NCI-H82 treated with DMSO at 0.1 percent for 48 hours (cell line): ENCODE measurements around the gene THRSP.
"Not testable (repeated sequence)": the region's sequence is repeated elsewhere in the genome, so short reads cannot be mapped to it uniquely, and the experiment has no call there.

Experiments
- DNase-seq: peaks from one replicate; lab custom pipeline; 2025; ENCODE audit not compliant: unreplicated experiment; lab: John Stamatoyannopoulos, UW

The THRSP gene

DNA sequence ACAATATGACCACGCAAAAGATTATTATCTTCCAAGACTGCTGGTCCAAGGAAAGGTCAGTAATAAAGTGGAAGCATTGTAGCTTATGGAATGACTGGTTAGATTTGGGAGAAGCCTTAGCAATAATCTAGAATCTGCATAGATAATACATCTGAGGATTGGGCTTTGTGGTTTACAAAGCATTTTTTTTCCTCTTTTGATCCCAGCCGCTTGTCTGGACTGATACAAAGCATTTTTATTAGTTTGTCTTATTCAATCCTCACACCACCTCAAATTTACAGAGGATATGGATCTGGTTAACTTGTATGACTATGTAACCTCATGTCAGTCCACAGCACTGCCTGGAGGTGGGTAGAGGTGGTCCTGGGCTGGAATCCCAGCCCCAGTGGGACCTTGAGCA is 990 bp upstream of the THRSP start:
- DNase-seq: no peak

DNA sequence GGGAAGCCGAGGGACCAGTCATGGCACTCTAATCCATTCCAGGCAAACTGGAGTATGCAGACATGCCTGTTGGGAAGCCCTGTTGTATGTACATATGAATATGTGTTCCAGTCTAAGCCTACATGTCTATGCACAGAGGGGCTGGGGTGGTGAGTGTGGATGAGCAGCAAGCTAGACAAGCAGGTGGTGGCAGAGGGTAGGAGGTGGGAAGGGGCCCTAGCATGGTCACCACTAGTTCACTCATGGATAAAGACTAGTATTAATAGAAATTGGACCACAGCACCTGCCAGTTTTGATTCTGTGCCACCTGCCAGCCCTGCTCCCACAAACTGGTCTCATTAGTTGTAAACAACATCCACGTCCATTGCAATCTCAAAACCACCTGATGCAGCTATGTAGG is 1.5 kb downstream of the THRSP start:
- DNase-seq: no peak

DNA sequence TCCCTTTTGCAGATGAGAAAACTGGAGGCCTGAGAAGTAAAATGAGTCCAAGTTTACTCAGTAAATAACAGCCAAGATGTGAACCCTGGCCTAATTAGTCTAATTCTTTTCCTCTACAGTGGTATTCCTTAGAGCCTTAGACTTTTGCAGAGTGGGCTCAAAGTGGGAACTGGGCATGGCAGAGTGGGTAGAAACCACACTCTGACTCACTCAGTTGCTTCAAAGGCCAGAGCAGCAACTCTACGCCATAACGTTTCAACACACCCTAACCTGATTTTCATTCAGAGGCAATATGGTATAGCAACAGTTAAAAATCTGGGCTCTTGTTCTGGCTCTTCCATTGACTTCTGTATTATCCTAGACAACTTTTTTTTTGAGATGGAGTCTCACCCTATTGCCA is 2.8 kb downstream of the THRSP start:
- no peak for DNase-seq

DNA sequence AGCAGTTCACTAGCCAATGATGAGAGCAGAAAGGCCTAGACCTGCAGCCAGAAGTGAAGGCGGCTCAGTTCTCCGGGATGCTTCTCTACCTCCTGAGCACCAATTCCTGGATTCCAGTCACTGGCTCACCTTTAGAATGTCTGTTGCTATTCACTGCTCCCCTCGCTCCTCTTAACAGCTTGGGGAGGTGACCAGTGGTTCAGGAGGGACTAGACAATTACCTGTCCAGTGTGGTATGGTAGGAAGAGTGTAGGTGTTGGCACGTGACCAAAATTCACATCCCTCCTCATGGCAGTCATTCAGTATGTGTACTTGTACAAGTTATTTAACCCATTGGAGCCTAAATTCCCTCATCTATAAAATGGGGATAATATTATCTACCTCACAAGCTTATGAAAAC is 4.0 kb downstream of the THRSP start:
- DNase-seq: no peak

DNA sequence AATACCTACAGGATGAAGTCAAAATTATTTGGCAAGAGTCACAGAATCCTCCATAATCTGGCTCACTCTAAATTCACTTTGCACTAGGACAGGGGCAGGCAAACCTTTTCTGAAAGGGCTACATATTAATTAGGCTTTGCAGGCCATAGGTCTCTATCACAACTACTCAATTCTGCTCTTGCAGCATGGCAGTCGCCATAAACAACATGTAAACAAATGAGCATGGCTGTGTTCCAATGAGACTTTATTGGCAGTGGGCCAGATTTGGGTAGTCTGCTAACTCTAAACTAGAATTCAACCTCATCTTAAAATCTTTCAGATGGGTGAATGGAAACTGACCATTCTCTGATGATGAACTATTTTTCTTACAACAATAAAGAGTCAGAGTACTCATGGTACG is 5.8 kb downstream of the THRSP start:
- DNase-seq: no peak

DNA sequence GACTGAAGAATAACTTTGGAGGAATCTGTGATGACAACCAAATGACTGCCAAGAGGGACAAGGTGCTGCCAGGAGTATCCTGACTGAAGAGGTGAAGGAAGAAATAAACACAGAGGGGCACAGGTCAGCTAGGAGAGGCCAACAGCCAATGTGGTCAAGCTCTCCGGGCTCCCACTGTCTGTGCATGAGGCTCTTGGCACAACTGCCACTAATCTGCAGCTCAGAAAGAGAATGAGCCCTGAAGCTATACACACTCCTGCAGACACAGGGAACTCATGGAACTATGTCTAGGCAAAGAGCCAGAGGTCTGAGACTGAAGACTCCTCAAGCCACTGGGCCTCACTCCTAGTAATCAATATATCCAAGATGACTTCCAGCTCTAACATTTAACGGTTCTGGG is 7.0 kb downstream of the THRSP start:
- no peak for DNase-seq

DNA sequence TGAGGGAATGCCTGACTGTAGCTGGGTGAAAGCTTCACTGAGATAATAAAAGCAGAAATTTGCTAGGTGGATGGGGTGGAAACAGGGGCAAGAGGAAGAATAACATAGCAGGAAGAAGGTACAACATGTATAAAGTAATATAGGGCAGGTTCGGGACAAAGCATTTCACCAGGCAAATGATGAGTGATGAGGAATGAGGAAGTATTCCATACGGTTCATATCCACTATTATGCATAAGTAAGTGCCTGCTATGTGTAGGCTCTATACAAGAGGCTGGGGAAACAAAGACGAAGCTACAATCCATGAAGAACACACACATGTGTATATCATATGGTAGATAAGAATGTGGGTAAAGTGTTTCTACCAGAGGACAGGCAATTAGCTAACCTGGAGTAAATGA is 8.1 kb downstream of the THRSP start:
- no peak for DNase-seq

DNA sequence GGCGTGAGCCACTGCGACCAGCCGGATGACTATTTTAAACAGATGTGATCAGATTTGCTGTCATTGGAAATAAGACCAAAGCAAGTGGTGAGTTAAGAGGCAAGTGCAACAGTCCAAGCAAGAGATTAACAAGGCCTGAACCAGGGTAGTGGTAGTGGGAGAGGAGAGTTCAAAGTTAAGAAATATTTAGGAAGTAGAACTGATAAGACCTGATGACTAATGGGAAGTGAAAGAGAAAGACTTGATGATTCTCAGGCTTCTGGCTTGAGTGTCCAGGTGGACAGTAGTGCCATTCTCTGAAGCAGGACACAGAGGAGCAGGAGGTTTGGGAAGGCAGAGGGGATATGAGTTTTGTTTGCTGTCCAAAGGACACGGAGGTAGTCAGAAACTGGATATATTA is 8.8 kb downstream of the THRSP start:
- no peak for DNase-seq

DNA sequence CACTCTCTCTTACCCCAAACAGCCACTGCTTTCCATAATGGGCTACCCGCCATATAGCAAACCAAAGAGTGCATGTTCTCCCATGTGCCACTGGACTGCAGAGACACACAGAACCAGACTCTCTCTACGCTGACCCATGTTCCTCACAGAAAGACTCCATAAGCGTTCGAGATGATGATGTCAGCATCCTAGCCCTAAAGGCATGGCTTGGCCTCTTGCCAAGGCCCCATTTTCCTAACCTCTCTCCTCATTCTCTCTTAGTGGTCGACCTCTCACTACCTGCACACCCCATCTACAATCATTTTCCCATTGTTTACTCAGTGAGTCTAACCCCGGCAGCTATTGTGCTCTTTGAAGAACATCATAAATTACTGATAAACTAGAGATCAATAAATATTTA is 11.1 kb downstream of the THRSP start:
- no peak for DNase-seq

DNA sequence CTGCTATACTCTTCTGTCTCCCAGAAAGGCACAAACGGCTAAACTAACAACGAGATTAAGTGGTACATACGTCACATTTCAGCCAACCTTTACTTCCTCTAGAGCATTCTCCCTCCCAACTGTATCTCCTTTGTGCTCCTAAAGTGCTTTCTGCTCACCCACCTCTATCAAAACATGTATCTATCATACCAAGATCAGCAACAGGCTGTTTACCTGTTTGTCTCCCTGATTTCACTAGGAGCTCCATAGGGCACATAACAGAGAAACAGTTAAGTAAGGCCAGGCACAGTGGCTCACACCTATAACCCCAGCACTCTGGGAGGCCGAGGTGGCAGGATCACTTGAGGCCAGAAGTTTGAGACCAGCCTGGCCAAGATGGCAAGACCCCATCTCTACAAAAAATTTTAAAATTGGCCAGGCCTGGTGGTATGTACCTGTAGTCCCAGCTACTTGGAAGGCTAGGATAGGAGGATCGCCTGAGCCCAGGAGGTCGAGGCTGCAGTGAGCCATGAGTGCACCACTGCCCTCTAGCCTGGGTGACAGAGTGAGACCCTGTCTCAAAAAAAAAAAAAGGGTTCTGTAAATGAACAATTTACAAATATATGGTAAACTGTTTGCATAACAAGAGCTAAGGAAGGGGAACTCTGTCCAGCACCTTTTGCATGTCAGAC is 13.2 kb downstream of the THRSP start:
- DNase-seq: no peak

DNA sequence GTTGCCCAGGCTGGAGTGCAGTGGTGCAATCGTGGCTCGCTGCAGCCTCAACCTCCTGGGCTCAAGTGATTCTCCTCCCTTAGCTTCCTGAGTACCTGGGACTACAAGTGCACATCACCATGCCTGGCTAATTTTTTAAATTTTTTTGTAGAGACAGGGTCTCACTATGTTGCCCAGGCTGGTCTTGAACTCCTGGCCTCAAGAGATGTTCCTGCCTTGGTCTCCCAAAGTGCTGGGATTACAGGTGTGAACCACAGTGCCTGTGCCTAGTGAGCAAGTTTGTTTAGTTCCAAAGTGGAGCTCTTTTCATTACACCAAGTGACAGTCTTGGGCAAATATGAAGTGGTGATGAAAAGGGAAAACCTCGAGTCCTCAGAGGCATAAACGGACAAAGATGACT is 13.9 kb downstream of the THRSP start:
- DNase-seq: not testable (repeated sequence)

DNA sequence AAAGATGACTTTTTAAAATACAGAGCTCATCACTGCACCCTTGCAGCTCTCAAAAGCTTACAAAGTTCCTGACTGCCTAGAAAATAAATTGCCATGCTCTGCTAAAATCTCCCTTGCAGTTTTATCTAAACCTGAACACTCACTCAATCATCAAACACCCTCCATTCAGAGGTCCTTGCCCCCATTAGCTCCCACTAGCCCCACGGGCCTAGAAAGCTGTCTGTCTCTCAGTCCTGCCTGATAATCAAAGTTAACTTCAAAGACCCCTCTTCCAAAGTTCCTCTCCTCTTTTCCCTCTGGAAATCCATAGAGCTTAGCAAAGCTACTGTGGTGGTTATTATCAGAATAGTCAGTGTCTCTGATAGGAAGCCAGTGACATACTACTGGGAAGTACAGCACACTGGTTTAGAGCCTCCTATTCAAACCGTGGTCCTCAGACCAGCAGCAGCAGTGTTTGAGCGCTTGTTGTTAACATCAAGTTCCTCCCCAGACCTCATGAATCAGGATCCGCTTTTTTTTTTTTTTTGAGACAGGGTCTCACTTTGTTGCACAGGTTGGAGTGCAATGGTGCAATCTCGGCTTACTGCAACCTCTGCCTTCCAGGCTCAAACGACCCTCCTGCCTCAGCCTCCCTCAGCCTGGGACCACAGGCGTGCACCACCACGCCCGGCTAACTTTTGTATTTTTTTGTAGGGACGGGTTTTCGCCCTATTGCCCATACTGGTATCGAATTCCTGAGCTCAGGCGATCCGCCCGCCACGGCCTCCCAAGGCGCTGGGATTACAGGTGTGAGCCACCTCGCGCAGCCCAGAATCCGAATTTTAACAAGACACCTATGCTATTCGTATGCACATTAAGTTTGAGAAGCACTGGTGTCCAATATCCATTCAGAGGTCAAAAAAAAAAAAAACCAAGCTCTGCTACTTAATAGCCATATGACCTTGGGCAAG is 14.8 kb downstream of the THRSP start:
- no peak for DNase-seq

DNA sequence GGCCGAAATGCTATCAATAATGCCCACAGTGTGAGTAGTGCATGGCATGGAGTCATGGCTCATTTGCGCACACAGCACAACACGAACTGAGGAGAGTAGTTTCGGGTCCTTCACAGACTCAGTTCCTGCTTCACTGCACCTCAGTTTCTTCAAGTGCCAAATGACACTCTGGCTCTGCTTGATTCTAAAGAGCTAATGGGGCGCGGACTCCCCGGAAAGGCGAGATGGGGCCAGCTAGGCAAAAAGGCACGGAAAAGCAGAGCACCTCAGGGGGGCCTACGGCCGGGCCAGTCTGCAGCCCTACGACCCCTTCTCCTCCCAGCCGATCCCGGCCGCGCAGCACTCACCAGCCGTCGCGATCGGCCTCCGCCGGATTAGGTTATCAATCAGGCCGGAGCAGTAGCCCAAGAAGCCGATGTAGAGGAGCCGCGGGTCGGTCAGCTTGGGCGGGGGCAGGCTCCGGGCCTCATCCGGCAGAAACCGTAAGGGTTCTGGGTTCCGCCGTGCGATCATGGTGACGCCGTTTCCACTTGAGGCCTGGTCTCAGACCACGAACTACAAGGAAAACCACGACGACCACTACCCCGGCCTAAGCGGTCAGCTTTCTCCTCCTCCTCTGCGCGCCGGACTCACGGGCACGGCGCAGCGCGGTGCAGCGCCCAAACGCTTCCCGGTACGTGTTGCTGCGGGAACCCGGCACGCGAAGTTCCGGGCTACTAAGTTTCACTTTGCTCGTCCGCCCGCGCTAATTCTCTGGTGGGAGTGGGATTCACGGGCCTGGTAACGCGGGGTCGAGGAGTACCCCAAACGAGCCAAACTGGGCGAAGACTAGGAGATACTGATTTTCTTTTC is 15.8 kb downstream of the THRSP start, which contains the start of gene NDUFC2:
NDUFC2 (minus strand) TSS at position 631 of the 852 bp plus-strand sequence; CDS start at position 513, 118 bp downstream.
- peak; percentile 18 for DNase-seq

DNA sequence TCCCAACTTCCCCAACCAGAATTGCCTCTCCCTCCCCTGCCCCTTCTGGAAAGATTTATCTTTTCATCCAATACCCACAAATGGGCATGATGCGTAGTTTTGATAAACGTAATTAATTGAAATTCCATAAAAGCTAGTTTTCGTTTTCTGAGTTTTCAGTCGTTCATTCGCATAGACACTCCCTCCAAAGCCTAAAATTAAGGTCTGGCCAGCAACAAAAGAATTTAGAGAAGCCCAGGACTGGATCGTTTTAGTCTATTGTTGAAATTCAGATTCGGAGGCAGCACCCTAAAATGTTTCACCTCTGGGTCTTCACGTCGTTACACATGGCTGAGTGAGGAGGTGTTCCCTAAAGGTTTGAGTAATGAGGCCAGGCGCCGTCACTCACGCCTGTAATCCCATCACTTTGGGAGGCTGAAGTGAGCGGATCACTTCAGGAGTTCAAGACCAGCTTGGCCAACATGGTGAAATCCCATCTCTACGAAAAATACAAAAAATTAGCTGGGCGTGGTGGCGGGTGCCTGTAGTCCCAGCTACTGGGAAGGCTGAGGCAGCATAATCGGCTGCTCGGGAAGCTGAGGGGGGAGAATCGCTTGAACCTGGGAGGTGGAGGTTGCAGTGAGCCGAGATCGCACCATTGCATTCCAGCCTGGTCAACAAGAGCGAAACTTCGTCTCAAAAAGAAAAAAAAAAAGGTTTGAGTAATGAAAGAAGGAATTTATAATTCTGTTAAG is 16.6 kb downstream of the THRSP start:
- DNase-seq: no peak

DNA sequence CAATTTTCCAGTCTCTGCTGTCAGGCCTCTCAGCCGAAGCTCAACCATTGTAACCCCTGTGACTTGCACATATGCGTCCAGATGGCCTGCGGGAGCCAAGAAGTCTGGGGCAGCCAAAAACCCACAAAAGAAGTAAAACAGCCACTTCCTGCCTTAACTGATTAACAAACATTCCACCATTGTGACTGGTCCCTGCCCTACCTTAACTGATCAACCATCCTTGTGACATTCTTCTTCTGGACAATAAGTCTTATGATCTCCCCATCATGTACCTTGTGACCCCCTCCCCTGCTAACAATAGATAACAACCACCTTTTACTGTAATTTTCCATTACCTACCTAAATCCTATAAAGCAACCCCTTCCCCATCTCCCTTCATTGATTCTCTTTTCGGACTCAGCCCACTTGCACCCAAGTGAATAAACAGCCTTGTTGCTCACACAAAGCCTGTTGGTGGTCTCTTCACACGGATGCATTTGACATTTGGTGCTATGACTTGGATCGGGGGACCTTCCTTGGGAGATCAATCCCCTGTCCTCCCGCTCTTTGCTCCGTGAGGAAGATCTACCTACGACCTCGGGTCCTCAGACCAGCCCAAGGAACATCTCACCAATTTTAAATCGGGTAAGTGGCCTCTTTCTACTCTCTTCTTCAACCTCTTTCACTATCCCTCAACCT is 17.3 kb downstream of the THRSP start:
- no peak for DNase-seq

DNA sequence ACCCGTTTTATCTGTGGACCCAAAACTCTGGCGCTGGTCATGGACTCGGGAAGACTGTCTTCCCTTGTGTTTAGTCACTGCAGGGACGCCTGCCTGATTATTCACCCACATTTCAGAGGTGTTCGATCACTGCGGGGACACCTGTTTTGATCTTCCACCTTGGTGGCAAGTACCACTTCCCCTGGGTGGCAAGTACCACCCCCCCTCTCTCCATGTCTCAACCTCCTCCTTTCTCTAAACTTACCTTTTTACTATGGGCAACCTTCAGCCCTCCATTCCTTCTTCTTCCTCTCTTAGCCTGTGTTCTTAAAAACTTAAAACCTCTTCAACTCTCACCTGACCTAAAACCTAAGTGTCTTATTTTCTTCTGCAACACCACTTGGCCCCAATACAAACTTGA is 17.9 kb downstream of the THRSP start:
- no peak for DNase-seq

DNA sequence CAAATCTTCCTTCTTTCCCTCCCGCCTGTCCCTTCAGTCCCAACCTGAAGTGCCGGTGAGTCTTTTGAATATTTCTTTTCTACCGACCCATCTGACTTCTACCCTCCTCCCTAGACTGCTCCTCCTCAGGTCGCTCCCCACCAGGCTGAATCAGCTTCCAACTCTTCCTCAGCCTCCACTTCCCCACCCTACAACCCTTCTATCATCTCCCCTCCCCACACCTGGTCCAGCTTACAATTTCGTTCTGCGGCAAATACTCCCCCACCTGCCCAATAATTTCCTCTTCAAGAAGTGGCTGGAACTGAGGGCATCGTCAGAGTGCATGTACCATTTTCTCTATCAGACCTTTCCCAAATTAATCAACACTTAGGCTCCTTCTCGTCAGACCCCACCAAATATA is 18.5 kb downstream of the THRSP start:
- DNase-seq: no peak

DNA sequence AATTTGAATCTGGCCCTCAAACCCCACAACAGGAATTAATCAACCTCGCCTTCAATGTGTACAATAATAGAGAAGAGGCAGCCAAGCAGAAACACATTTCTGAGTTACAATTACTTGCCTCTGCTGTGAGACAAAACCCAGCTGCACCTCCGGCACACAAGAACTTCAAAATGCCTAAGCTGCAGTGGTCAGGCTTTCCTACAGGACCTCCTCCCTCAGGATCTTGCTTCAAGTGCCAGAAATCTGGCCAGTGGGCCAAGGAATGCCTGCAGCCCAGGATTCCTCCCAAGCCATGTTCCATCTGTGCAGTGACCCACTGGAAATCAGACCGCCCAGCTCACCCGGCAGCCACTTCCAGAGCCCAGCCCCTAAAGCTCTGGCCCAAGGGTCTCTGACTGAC is 19.4 kb downstream of the THRSP start:
- DNase-seq: no peak

DNA sequence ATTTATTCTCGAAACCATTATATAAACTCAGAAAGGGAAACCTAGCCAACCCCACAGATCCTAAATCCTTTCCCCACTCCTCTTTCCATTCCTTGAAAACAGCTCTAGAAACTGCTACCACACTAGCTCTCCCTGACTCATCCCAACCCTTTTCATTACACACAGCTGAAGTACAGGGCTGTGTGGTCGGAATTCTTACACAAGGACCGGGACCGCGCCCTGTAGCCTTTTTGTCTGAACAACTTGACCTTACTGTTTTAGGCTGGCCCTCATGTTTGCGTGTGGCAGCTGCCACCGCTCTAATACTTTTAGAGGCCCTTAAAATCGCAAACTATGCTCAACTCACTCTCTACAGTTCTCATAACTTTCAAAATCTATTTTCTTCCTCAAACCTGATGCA is 20.8 kb downstream of the THRSP start:
- DNase-seq: not testable (repeated sequence)

DNA sequence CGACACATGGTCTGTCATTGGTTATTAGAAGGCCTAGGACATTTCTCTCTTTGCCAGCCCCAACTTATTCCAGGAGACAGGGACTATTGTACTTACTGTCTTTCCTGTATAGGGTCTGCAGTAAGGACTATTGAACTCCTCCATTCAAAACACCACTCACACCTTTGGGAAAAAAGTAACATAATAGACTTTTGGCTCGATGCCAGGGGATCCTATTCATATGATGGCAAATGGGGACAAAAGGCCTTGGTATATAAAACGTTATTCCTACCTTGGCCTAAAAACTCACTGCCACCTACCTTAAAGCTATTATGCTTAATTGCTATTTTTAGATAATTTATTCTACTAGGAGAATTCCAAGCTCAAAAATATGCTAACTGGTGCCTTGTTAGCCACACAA is 22.3 kb downstream of the THRSP start:
- no peak for DNase-seq
